D721Med (cell line): ENCODE data around the gene AFTPH.

Source experiments
- DNase-seq: peaks from one replicate; pipeline ENCODE4 v3.0.0; 2011; ENCODE audit warnings: low spot score; ENCODE audit not compliant: insufficient read length
- FAIRE-seq: peaks from 2 replicates; lab custom pipeline; 2011; peaks lifted over from hg19 to GRCh38; lab: Jason Lieb, UNC
- TF ChIP-seq, protein P1 (sequence below): IDR thresholded peaks from 2 replicates; pipeline ENCODE4 v1.5.1; 2012; ENCODE audit warnings: mild to moderate bottlenecking, control low read depth; ENCODE audit not compliant: insufficient read depth; ENCODE audit errors: missing control alignments

The AFTPH gene

DNA sequence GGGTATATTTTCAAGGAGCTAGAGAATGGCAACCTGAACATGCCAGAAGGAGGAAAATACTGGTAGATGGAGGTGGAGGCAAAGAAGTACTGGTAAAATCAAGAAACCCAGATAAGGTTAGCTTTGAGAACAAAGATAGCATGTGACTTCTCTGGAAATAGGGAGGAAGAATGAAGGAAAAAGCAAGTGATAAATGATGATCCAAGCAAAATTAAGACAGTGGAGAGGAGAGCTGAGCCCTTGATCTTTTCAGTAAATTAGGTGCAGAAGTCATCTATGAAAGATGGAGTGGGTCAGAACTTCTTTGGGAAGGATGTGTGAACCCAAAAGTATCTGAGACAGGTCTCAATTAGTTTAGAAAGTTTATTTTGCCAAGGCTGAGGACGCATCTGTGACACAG lies 25.7 kb upstream of the AFTPH start:
- DNase-seq (no peak), FAIRE-seq (no peak)
- TF ChIP-seq, protein P1, sequence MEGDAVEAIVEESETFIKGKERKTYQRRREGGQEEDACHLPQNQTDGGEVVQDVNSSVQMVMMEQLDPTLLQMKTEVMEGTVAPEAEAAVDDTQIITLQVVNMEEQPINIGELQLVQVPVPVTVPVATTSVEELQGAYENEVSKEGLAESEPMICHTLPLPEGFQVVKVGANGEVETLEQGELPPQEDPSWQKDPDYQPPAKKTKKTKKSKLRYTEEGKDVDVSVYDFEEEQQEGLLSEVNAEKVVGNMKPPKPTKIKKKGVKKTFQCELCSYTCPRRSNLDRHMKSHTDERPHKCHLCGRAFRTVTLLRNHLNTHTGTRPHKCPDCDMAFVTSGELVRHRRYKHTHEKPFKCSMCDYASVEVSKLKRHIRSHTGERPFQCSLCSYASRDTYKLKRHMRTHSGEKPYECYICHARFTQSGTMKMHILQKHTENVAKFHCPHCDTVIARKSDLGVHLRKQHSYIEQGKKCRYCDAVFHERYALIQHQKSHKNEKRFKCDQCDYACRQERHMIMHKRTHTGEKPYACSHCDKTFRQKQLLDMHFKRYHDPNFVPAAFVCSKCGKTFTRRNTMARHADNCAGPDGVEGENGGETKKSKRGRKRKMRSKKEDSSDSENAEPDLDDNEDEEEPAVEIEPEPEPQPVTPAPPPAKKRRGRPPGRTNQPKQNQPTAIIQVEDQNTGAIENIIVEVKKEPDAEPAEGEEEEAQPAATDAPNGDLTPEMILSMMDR, result no peak

DNA sequence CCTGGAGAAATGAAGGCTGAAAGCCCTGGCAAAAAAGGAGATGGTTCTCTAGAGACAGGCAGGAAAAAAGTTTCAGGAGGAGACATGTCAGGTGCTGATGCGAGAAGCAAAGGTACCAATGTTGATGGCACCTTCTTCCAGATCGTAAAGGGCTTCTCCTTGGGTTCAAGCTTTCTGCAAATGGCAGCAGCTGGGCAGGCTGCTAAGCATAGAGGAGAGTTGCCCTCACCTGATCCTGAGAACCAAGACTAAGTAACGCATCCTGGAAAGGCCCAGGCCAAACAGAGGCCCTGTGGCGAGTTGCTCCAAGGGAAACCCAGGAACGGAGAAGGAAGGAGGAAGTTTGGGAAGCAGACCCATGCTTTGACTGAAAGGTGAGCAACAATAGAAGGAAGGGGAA lies 23.6 kb upstream of the AFTPH start:
- TF ChIP-seq, protein P1, result no peak
- DNase-seq (no peak), FAIRE-seq (no peak)

DNA sequence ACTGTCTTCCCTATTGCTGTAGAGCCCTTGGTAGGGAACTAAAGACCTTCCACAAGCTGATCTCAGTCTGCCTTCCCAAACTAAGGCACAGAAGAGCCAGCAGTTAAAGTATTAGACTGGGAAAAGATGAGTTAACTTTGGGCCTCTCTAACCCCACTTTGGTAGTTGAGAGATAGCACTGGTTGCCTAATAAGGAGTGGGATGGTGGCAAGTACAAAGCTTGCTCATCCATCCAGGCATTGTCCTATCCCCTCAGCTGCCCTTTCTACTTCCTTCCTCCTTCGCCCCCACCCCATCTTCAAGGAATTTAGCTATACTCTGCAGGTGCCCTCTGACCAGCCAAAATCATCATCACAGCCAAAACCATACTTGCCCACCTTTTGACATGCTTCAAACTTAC lies 22.2 kb upstream of the AFTPH start:
- no peak for FAIRE-seq
- TF ChIP-seq, protein P1, result no peak
- no peak for DNase-seq

DNA sequence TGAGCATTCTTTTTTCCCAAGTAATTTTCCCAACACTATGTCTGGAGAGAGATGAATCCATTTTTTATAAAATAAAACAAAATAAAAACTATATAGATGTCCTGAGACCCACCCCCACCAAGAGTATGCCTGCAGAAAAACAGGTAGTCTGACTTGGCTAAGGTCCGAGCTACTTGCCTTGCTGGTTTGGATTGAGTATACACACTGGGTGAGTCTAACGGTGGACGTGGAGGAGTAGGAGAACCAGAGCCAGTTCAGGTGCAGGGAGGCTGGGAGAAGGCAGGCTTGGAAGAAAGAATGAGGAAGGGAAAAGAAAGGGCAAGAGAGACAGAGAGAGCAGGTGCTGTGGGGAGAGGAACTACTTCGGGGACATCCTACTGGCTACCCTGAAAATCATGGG lies 21.3 kb upstream of the AFTPH start:
- DNase-seq (no peak), FAIRE-seq (no peak)
- TF ChIP-seq, protein P1, result no peak

DNA sequence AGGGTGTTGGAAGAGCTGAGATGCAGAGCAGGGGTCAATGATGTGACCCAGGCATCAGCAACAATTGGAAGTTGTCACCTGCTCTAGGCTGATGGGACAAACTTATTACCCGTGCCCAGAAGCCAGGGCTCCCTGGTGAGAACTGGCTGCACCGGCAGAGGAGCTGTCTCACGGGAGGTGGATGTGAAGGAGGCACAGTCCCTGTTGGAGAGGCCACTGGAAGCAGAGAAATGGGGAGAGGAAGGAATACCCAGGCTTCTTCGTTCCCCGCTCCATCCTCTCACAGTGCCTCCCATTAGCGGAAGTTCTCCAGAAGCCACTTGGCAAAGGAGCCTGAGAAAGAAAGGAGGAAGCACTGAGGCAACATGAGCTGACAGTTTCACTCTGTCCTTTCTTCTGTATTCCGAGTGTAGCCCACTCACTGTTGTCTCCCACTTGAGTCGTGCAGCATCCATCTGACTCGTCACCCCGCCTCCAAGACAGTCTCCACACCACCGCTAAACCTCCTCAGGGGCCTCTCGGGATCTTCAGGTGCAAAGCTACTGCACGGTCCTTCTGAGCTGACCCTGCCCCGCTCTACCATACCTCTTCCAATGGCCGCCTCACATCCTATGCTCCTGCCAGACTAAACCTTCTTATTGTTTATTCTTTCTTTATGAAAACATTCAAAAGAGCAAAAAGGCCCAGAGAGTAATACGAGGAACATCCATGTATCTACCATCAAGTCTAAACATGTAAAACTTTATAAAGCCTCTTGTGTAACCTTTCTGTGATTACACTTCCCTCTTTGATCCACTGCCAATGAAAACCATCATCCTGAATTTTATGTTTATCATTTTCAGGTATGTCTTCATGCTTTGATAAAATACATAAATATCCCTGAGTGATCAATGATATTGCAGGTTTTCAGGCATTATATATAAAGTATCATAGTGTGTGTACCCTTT lies 19.1 kb upstream of the AFTPH start:
- FAIRE-seq, result no peak
- DNase-seq, result no peak
- TF ChIP-seq, protein P1, result no peak

DNA sequence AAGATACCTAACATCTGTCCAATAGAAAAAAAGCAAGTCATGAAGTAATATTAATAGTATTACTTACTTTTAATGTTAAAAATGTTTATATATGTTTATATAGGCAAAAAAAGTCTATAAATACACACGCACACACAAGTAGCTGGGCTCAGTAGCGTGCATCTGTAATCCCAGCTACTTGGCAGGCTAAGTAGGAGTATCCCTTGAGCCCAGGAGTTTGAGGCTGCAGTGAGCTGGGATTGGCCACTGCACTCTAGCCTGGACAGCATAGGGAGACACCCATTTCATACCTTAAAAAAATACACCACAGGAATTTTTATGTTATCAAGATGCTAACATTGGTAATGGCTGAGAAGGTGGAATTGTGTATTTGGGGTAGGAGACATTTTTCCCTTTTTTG lies 17.4 kb upstream of the AFTPH start:
- DNase-seq (no peak), FAIRE-seq (no peak)
- TF ChIP-seq, protein P1, result no peak

DNA sequence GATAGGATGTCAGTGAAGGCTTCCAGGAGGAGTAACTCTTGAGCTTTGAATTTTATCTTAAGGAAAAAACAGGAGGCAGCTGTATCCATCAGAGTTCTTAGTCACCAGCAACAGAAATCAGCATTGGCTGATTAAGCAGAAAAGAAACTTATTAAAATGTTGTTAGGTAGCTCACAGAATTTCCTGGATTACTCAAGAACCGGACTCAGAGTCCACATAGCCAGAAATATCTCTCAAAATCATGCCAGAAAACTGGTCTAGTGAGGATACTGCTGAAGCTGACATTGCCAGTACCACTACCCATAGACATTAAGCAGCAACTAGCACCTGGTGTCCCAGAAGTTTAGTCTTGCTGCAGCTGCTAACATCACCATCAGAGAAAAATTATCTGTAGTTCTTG lies 10.1 kb upstream of the AFTPH start:
- FAIRE-seq (no peak), DNase-seq (no peak)
- TF ChIP-seq, protein P1, result no peak
